GM12878 (cell line): Measurements from ENCODE around the gene COG1. TPM values are rescaled to one million over a fixed set of nuclear protein-coding genes. Genes with fewer than 3 reads are reported as not detected.

Experiments
- ATAC-seq: fragments of 200-7000 bp; cut with Tn5 transposase; 3 replicates; pipeline ENCODE4 v1.9.1; 2020; ENCODE audit warnings: mild to moderate bottlenecking, moderate library complexity
- BruUV-seq: library from RNA; stranded (reverse); fragments of 400-500 nt; replicated peaks from 2 replicates; lab custom pipeline; 2021; lab: Mats Ljungman, UMichigan
- CTCF ChIA-PET: fragments of 300-600 bp; sonication (Branson Sonifier 250); formaldehyde crosslinking; extraction: SDS; loops from one replicate; lab custom pipeline; 2021; ENCODE audit warnings: inconsistent platforms; lab: Yijun Ruan, JAX
- POLR2A ChIA-PET: fragments of 350-600 bp; formaldehyde crosslinking; extraction: SDS; loops from one replicate; lab custom pipeline; 2021; ENCODE audit warnings: inconsistent platforms; lab: Charles Lee
- RAD21 ChIA-PET: fragments of 300-600 bp; sonication (Branson Sonifier 250); formaldehyde crosslinking; loops from one replicate; lab custom pipeline; 2023; ENCODE audit warnings: antibody characterized with exemption; ENCODE audit not compliant: unreplicated experiment; lab: Charles Lee
- SMC1A ChIA-PET: fragments of 300-600 bp; sonication (Branson Sonifier 250); formaldehyde crosslinking; loops from one replicate; lab custom pipeline; 2023; ENCODE audit not compliant: unreplicated experiment, uncharacterized antibody; lab: Charles Lee
- DNase-seq: peaks from one replicate; pipeline ENCODE4 v3.0.0-alpha.2; 2011; ENCODE audit warnings: low read depth, low spot score
- FAIRE-seq: peaks from 3 replicates; lab custom pipeline; 2011; peaks lifted over from hg19 to GRCh38; lab: Jason Lieb, UNC
- H2AFZ ChIP-seq: 2 replicates; pipeline ENCODE4 v1.6.0; 2011; ENCODE audit warnings: low read depth, low read length, control low read depth; ENCODE audit not compliant: control insufficient read depth
- H3K27ac ChIP-seq: 2 replicates; pipeline ENCODE4 v1.5.1; 2011; ENCODE audit warnings: control low read depth; ENCODE audit not compliant: control insufficient read depth, insufficient read depth
- H3K27me3 ChIP-seq, 2 experiments: replicated peaks in 1 of 2; 2 replicates each; pipeline versions ENCODE4 v1.6.0 to v1.6.1; 2011; ENCODE audit warnings: low read length in 1 of 2; ENCODE audit not compliant: control insufficient read depth in 2 of 2, insufficient read depth in 2 of 2
- H3K36me3 ChIP-seq, 2 experiments: 2 replicates each; pipeline ENCODE4 v1.5.1; 2011; ENCODE audit warnings: low read length in 1 of 2; ENCODE audit not compliant: control insufficient read depth in 2 of 2, insufficient read depth in 2 of 2
- H3K4me1 ChIP-seq: 2 replicates; pipeline ENCODE4 v1.6.1; 2011; ENCODE audit warnings: mild to moderate bottlenecking, low read length, moderate library complexity, mixed read lengths; ENCODE audit not compliant: control insufficient read depth, insufficient read depth
- H3K4me2 ChIP-seq: 2 replicates; pipeline ENCODE4 v1.6.0; 2011; ENCODE audit warnings: control low read depth; ENCODE audit not compliant: control insufficient read depth, insufficient read depth
- H3K4me3 ChIP-seq: fragments of 200-600 bp; sonication (generic); 2 replicates; pipeline ENCODE4 v1.5.1; 2016
- H3K79me2 ChIP-seq: 2 replicates; pipeline ENCODE4 v1.6.0; 2011; ENCODE audit warnings: low read length; ENCODE audit not compliant: control insufficient read depth, insufficient read depth
- H3K9ac ChIP-seq: 2 replicates; pipeline ENCODE4 v1.8.0; 2011; ENCODE audit warnings: low read length, control low read depth, mixed read lengths; ENCODE audit not compliant: control insufficient read depth, insufficient read depth
- H3K9me3 ChIP-seq: replicated peaks from 3 replicates; pipeline ENCODE4 v1.5.1; 2011; ENCODE audit warnings: mild to moderate bottlenecking, low read length; ENCODE audit not compliant: control insufficient read depth, insufficient read depth
- H4K20me1 ChIP-seq: 2 replicates; pipeline ENCODE4 v1.6.0; 2011; ENCODE audit not compliant: control insufficient read depth, insufficient read depth
- ETV6 ChIP-seq, 2 experiments: fragments of 450-650 bp in 1 of 2; IDR thresholded peaks in 1 of 2; conservative IDR thresholded peaks in 1 of 2; 2 replicates each; pipeline ENCODE4 v1.6.1; 2014; ENCODE audit warnings: antibody characterized with exemption in 1 of 2, borderline replicate concordance in 1 of 2, low read depth in 1 of 2, mild to moderate bottlenecking in 1 of 2, moderate library complexity in 1 of 2
- GABPA ChIP-seq: IDR thresholded peaks from 2 replicates; pipeline ENCODE4 v1.6.1; 2014; ENCODE audit warnings: antibody characterized with exemption, low read depth, mild to moderate bottlenecking, inconsistent platforms
- LARP7 ChIP-seq: fragments of 450-650 bp; IDR thresholded peaks from 2 replicates; pipeline ENCODE4 v1.6.1; 2017; ENCODE audit warnings: mild to moderate bottlenecking
- MTA2 ChIP-seq: fragments of 450-650 bp; IDR thresholded peaks from 2 replicates; pipeline ENCODE4 v1.6.1; 2016; ENCODE audit warnings: low read depth, mild to moderate bottlenecking, moderate library complexity
- MYB ChIP-seq: fragments of 150-350 bp; IDR thresholded peaks from 2 replicates; pipeline ENCODE4 v1.6.1; 2014; ENCODE audit warnings: mild to moderate bottlenecking, low read depth, low read length, borderline replicate concordance
- NBN ChIP-seq: fragments of 450-650 bp; IDR thresholded peaks from 2 replicates; pipeline ENCODE4 v1.6.1; 2016
- NFXL1 ChIP-seq: fragments of 450-650 bp; IDR thresholded peaks from 2 replicates; pipeline ENCODE4 v1.6.1; 2017; ENCODE audit warnings: antibody characterized with exemption, mild to moderate bottlenecking, borderline replicate concordance
- WRNIP1 ChIP-seq: IDR thresholded peaks from 2 replicates; pipeline ENCODE4 v1.6.1; 2011; ENCODE audit warnings: low read depth, low read length, improper control_type of control experiment, borderline replicate concordance
- ZNF384 ChIP-seq: IDR thresholded peaks from 2 replicates; pipeline ENCODE4 v1.6.1; 2012; ENCODE audit warnings: low read depth, mild to moderate bottlenecking, low read length, improper control_type of control experiment, borderline replicate concordance
- ZSCAN29 ChIP-seq: fragments of 450-650 bp; IDR thresholded peaks from 2 replicates; pipeline ENCODE4 v1.6.1; 2017; ENCODE audit warnings: mild to moderate bottlenecking, moderate library complexity
- WGBS: methylation state at CpG from one replicate; pipeline ENCODE4 v1.1.6; 2016; ENCODE audit warnings: low lambda C conversion rate; ENCODE audit not compliant: insufficient replicate concordance, insufficient coverage; ENCODE audit errors: missing lambda C conversion rate; 5-methylcytosine and 5-hydroxymethylcytosine counted together
- in situ Hi-C: fragments of 300-500 bp; cut with MboI; formaldehyde crosslinking; loops from 9 replicates; pipeline ENCODE4 v1.14.3; 2018; ENCODE audit warnings: mixed read lengths
- intact Hi-C: fragments of 100-400 bp; cut with micrococcal nuclease; formaldehyde crosslinking; loops from one replicate; pipeline ENCODE4 v1.14.2; 2022; ENCODE audit not compliant: unreplicated experiment
- polyA plus RNA-seq, 11 experiments: library from polyadenylated mRNA; depleted of rRNA in 4 of 11; unstranded in 6 of 11; stranded (reverse) in 5 of 11; fragments of >200 nt; fragmentation: Nextera tagmentation in 4 of 11; fragmentation: Illumina TruSeq in 1 of 11; extraction: Ambion mirVana in 4 of 11; extraction: Trizol in 1 of 11; gene quantifications; 1 replicate in 1 of 11; 2 replicates in 10 of 11; pipeline versions ENCODE4 v1.2.1 to v1.2.3, GENCODE V29; 2011 to 2016; ENCODE audit warnings: inconsistent platforms in 2 of 11, missing spikeins in 2 of 11, low read depth in 1 of 11
- total RNA-seq, 4 experiments: library from RNA; depleted of rRNA in 3 of 4; stranded (reverse); fragments of >200 nt in 3 of 4; fragmentation: Illumina TruSeq in 1 of 4; extraction: Trizol in 1 of 4; gene quantifications; 2 replicates each; pipeline versions ENCODE4 v1.2.1 to v1.2.3, GENCODE V29; 2013 to 2021
- TF ChIP-seq, protein P1 (sequence below): fragments of 450-650 bp; conservative IDR thresholded peaks from 2 replicates; pipeline ENCODE4 v1.6.1; 2017; ENCODE audit warnings: mild to moderate bottlenecking, moderate library complexity

Gene COG1
- total and polyA plus RNA-seq, 10 of the 15 experiments (the other 5 are each of a cell fraction or from before 2014, with no cell fraction given): 10.5 to 24.1 (median 18.1) TPM

DNA sequence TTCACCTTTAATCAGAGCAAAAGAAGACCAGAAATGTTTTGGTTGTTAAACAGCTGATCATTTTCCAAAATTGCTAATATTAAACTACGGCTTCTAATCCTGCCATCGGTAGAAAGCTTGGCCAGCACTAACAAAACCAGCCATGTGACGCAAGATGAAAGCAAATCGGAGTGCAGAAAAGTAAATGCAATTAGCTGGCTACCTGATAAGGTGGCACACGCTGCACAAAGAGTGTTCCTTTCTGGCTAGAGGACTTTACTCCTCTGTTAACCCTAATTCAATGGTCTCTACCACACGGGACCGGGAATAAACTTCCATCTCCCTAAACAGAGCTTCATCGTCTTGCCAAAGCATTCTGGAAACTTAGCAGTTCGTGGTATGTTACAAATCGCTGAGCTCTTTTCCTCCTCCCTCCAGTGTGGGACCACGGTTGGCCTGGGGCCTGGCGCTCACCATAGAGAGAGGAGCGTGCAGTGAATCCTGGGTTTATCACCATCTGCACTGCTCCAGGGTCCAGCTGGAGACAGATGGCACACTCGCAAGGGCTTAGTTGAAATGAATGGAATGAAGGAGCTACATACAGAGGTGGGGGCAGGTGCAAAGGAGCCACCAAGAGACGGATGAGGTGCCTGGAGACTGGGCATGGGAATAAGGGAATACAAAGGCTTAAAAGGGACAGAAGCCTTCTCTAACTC is 10.1 kb upstream of the COG1 start (continued):
- TF ChIP-seq ETV6 (conservative IDR thresholded peaks at IDR 0.05 in 1 of 2, IDR thresholded peaks at IDR 0.05 in 1 of 2; ENCODE audit: borderline replicate concordance in 1 of 2, low read depth in 1 of 2): no peak
- no peak for TF ChIP-seq WRNIP1
- TF ChIP-seq NBN: no peak
- no peak for TF ChIP-seq GABPA
- TF ChIP-seq MTA2: no peak

DNA sequence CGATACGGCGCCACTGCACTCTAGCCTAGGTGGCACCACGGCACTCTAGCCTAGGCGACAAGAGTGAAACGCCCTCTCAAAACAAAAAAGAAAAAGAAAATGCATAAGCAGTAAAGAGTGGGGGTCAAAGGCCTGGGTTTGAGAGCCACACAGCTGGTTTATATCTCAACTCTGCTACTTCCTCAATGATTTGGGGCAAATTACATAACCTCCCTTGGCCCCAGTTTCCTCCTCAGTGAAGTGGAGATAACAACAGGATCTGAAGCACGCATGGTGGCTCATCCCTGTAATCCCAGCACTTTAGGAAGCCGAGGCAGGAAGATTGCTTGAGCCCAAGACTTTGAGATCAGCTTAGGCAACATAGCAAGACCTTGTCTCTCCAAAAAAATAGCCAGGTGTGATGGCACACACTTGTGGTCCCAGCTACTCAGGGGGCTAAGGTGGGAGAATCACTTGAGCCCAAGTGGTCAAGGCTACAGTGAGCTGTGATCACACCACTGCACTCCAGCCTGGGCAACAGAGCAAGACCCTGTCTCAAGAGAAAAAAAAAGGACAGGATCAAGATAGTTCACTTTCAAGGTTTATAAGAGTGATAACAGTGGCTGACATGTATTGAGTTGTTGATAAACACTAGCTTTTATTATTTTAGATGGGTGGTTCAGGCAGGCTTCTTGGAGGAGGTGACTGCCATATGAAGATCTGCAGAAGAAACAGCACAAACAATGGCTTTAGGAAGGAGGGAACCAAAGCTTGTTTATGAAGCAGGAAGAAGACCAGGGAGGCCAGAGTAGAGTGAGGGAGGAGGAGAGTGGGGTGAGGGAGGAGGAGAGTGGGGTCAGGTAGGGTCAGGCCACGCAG is 8.5 kb upstream of the COG1 start:
- no peak overlapping the region for H3K4me2 ChIP-seq
- no peaks in the 10 kb centered on the region for H3K36me3 ChIP-seq
- H4K20me1 ChIP-seq: no peaks in the 10 kb centered on the region
- no peaks in the 10 kb centered on the region for H3K4me1 ChIP-seq
- BruUV-seq: no TSS peak
- intact Hi-C loops (no loop called here), in situ Hi-C loops (no loop called here)
- H3K27me3 ChIP-seq: no peaks in the 10 kb centered on the region
- H3K9ac ChIP-seq: no peak overlapping the region
- ChIA-PET SMC1A (interaction anchor here (0.9 to 9.2 kb wide), 4 partner anchors 17 to 458 kb away, joined by 3 to 134 read pairs (median 6); no protein-coding TSS in a partner anchor), CTCF (interaction anchor here (0.6 to 14.4 kb wide), 7 partner anchors 28 to 627 kb away, joined by 3 to 219 read pairs (median 5); no protein-coding TSS in a partner anchor), RAD21 (interaction anchor here (0.7 to 1.6 kb wide), 4 partner anchors 62 to 628 kb away, joined by 3 to 4 read pairs (median 4); no protein-coding TSS in a partner anchor), POLR2A (interaction anchor here (1.1 kb wide), 1 partner anchor 9 kb away, joined by 3 read pairs; the partner anchor contains the start of gene COG1)
- H3K4me3 ChIP-seq: no peak overlapping the region
- H2AFZ ChIP-seq: no peak overlapping the region
- H3K27ac ChIP-seq: no peak overlapping the region
- ATAC-seq: no peak
- no peak for DNase-seq
- no peak for FAIRE-seq
- TF ChIP-seq LARP7 (no peak), ZNF384 (no peak), GABPA (no peak), NFXL1 (no peak), ZSCAN29 (no peak), MYB (no peak)
- TF ChIP-seq, protein P1, sequence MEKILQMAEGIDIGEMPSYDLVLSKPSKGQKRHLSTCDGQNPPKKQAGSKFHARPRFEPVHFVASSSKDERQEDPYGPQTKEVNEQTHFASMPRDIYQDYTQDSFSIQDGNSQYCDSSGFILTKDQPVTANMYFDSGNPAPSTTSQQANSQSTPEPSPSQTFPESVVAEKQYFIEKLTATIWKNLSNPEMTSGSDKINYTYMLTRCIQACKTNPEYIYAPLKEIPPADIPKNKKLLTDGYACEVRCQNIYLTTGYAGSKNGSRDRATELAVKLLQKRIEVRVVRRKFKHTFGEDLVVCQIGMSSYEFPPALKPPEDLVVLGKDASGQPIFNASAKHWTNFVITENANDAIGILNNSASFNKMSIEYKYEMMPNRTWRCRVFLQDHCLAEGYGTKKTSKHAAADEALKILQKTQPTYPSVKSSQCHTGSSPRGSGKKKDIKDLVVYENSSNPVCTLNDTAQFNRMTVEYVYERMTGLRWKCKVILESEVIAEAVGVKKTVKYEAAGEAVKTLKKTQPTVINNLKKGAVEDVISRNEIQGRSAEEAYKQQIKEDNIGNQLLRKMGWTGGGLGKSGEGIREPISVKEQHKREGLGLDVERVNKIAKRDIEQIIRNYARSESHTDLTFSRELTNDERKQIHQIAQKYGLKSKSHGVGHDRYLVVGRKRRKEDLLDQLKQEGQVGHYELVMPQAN: no peak
- WGBS: 85% methylated on average over 9 of the region's 9 CpGs
- no peaks in the 10 kb centered on the region for H3K79me2 ChIP-seq
- H3K9me3 ChIP-seq: no peaks in the 10 kb centered on the region
